ENCODE results near the gene OR6K2. TPM values are rescaled to one million over a fixed set of nuclear protein-coding genes. Genes with fewer than 3 reads are reported as not detected.

The OR6K2 gene
- total RNA-seq, 4 donors from 2014 or later, result not detected

DNA sequence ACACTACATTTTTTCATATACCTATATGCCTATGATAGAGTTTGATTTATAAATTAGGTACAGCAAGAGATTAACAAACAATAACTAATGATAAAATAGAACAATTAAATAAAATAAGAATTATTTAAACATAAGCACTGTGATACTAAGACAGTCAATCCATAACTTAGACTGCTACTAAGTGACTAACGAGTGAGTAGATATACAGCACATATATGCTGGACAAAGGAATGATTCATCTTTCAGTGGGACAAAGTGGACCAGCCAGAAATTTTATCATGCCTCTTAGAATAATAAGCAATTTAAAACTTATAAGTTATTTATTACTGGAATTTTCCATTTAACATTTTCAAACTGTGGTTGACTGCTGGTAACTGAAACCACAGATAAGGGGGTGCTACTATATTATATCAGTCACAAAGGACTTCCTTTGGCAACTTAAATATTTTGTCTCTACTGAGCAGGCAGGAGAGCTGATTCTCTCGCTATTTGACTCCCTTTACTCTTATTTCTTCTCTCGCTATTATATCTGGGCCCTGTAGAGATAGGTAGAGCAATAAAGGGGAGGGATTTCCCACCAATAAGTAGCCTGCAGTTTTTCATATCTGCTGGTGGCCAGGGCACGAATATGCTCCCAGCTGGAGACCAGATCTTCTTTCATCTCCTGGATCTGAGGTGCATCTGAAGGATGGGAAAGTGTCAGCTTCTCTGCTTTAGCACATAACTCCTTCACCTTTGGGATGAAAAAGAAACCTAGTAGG is 24.7 kb downstream of the OR6K2 start:
- WGBS, 2 donors, result 74 to 77% methylated on average over 4 of the region's 4 CpGs
- Histone ChIP-seq H3K27ac (no peak overlapping the region), H3K9me3 (no peaks in the 10 kb centered on the region), H3K27me3 (no peaks in the 10 kb centered on the region), H3K4me3 (replicated peaks in 1 of 3) (no peak overlapping the region), H3K36me3 (no peaks in the 10 kb centered on the region), H3K4me1 (no peaks in the 10 kb centered on the region)
- no peak for TF ChIP-seq POLR2A (IDR thresholded peaks at IDR 0.05)
- intact Hi-C loops (cut with DNase I), result no loop called here
- no peak for DNase-seq

DNA sequence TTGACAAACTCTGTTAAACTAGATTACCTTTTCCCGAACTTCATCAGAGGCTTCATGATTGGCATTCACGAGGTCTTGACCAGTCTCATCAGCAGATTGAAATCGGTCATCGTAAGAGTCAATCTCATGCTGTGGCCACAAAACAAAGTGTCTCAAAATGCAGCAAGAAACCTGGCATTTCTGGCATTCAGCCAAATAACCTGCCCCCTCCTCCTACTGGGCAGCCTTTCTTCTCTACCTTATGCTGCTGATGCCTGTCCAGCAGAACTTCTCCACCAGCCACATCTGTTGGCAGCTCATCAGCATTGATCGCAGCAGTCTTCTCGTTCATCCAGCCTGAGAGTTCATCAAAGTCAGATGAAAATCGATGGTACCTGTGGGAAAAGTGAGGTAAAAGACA is 26.1 kb downstream of the OR6K2 start:
- Histone ChIP-seq H3K4me1 (no peaks in the 10 kb centered on the region), H3K4me3 (replicated peaks in 1 of 3) (no peak overlapping the region), H3K36me3 (no peaks in the 10 kb centered on the region), H3K27me3 (no peaks in the 10 kb centered on the region), H3K9me3 (no peaks in the 10 kb centered on the region), H3K27ac (no peak overlapping the region)
- WGBS, 2 donors, result 92 to 95% methylated on average over 7 of the region's 7 CpGs
- TF ChIP-seq, protein P1, sequence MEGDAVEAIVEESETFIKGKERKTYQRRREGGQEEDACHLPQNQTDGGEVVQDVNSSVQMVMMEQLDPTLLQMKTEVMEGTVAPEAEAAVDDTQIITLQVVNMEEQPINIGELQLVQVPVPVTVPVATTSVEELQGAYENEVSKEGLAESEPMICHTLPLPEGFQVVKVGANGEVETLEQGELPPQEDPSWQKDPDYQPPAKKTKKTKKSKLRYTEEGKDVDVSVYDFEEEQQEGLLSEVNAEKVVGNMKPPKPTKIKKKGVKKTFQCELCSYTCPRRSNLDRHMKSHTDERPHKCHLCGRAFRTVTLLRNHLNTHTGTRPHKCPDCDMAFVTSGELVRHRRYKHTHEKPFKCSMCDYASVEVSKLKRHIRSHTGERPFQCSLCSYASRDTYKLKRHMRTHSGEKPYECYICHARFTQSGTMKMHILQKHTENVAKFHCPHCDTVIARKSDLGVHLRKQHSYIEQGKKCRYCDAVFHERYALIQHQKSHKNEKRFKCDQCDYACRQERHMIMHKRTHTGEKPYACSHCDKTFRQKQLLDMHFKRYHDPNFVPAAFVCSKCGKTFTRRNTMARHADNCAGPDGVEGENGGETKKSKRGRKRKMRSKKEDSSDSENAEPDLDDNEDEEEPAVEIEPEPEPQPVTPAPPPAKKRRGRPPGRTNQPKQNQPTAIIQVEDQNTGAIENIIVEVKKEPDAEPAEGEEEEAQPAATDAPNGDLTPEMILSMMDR (IDR thresholded peaks at IDR 0.05), result no peak
- TF ChIP-seq POLR2A (IDR thresholded peaks at IDR 0.05), result no peak
- DNase-seq, result no peak
- intact Hi-C loops (cut with DNase I), result no loop called here

DNA sequence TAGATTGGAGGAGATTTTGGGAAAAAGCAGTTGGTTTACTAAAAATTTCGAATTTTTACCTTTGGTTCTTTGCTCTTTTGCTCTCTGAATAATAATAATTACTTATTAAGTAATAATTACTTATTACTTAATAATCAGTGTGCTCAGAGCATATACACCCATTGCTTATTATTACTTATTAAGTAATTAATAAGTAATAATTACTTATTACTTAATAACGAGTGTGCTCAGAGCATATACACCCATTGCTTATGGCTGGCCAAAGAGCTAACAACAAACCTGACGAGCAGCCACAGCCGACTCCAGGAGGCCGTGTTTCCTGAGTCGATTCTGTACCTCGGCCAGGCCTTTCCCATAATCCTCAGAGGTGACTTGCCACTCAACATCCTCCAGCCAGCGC is 34.4 kb downstream of the OR6K2 start:
- intact Hi-C loops (cut with DNase I), result no loop called here

DNA sequence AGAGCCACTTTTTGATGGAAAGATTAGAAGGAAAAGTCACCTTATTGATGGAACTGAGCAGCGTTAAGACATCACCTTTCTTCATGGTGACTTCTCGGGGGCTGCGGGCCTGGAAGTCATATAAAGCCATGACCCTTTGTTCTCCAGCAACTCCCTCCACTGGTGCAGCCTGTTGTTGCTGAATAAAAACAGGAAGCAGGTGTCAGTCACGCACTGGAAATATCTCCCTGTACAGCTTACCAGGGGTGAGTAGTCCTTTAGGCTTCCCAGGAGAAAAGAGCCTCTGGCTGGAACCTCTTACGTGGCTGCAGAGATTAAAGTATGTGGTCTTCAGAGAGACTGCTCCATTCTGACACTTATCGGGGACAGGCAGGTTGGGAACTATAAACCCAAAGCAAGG is 45.9 kb downstream of the OR6K2 start:
- no peak for TF ChIP-seq POLR2A (IDR thresholded peaks at IDR 0.05)
- TF ChIP-seq, protein P1 (IDR thresholded peaks at IDR 0.05), result no peak
- DNase-seq, result no peak
- no peak overlapping the region for H3K27ac ChIP-seq
- no peaks in the 10 kb centered on the region for H3K9me3 ChIP-seq
- H3K27me3 ChIP-seq, result no peaks in the 10 kb centered on the region
- 52 to 64% methylated on average over 6 of the region's 6 CpGs for WGBS, 2 donors
- H3K36me3 ChIP-seq, result no peaks in the 10 kb centered on the region
- no peaks in the 10 kb centered on the region for H3K4me1 ChIP-seq
- intact Hi-C loops (cut with DNase I), result no loop called here
- H3K4me3 ChIP-seq (replicated peaks in 1 of 3), result no peak overlapping the region

More for the DNA sequence above, 34.4 kb downstream of the OR6K2 start:
- H3K4me3 ChIP-seq (replicated peaks in 1 of 3), result no peak overlapping the region
- no peak for DNase-seq
- H3K36me3 ChIP-seq, result no peaks in the 10 kb centered on the region
- 86 to 93% methylated on average over 8 of the region's 8 CpGs for WGBS, 2 donors
- TF ChIP-seq, protein P1 (IDR thresholded peaks at IDR 0.05), result no peak
- TF ChIP-seq POLR2A (IDR thresholded peaks at IDR 0.05), result no peak
- no peaks in the 10 kb centered on the region for H3K9me3 ChIP-seq
- H3K27ac ChIP-seq, result no peak overlapping the region
- no peaks in the 10 kb centered on the region for H3K27me3 ChIP-seq
- H3K4me1 ChIP-seq, result no peaks in the 10 kb centered on the region

DNA sequence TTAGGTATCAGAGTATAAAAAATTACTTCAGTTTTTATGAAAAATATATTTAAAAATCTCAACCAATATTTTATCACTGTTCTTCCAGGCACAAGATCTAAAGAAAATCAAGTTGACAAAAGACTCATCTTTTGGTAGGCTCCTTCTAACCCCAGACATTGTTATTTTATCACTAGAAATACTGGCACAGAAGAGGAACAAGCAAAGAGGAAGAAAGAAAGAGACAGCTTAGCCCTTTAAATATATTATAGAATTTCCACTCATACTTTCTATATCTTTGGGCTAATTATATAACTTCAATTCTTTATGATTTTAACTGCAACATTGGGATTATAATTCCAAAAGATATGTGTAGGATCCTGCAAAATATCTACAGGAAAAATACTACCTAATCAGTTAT is 46.4 kb downstream of the OR6K2 start:
- H3K4me1 ChIP-seq, result no peaks in the 10 kb centered on the region
- no peak overlapping the region for H3K4me3 ChIP-seq (replicated peaks in 1 of 3)
- no peak for TF ChIP-seq POLR2A (IDR thresholded peaks at IDR 0.05)
- TF ChIP-seq, protein P1 (IDR thresholded peaks at IDR 0.05), result no peak
- no peak for DNase-seq
- intact Hi-C loops (cut with DNase I), result no loop called here
- no peaks in the 10 kb centered on the region for H3K9me3 ChIP-seq
- no peaks in the 10 kb centered on the region for H3K27me3 ChIP-seq
- H3K27ac ChIP-seq, result no peak overlapping the region
- H3K36me3 ChIP-seq, result no peaks in the 10 kb centered on the region
